GM19099 (cell line): ENCODE measurements around the gene UBL7.
A peak's percentile ranks its signal among the peaks of the same experiment; 100 is the strongest.

Source experiments
- POLR2A ChIP-seq: IDR thresholded peaks from 3 replicates; pipeline ENCODE4 v1.6.1; 2011; ENCODE audit warnings: low read depth; ENCODE audit not compliant: insufficient read length; ENCODE audit errors: extremely low read depth

The UBL7 gene

GRCh38 chr15:74445816-74446763 is 14.9 kb downstream of the UBL7 start:
- TF ChIP-seq POLR2A: no peak

- no peak for TF ChIP-seq POLR2A
Measured at GRCh38 chr15:74444106-74445062, 16.6 kb downstream of the UBL7 start.

- TF ChIP-seq POLR2A: no peak
Measured at GRCh38 chr15:74443100-74443909, 17.7 kb downstream of the UBL7 start.

- no peak for TF ChIP-seq POLR2A
Measured at GRCh38 chr15:74442604-74443003, 18.4 kb downstream of the UBL7 start.

- no peak for TF ChIP-seq POLR2A
Measured at GRCh38 chr15:74442063-74442462, 18.9 kb downstream of the UBL7 start.

- no peak for TF ChIP-seq POLR2A
Measured at GRCh38 chr15:74441248-74441941, 19.6 kb downstream of the UBL7 start.

- TF ChIP-seq POLR2A: no peak
Measured at GRCh38 chr15:74438721-74439316, 22.1 kb downstream of the UBL7 start.

GRCh38 chr15:74438206-74438605 is 22.8 kb downstream of the UBL7 start:
- TF ChIP-seq POLR2A: no peak

GRCh38 chr15:74434263-74435136 is 26.5 kb downstream of the UBL7 start:
- TF ChIP-seq POLR2A: no peak

- TF ChIP-seq POLR2A: peak; percentile 99
Measured at GRCh38 chr15:74433592-74434262, 27.2 kb downstream of the UBL7 start, which contains the start of gene SEMA7A. Gene SEMA7A (minus strand): TSS chr15:74433958. CDS start chr15:74433918, 40 bp downstream.

- TF ChIP-seq POLR2A: no peak
Measured at GRCh38 chr15:74432968-74433591, 27.9 kb downstream of the UBL7 start.
